ENCODE measurements around the gene RBP2.

The RBP2 gene

GRCh38 chr3:139455206-139455605, 21.1 kb downstream of the RBP2 start:
- H3K4me2 ChIP-seq (ENCODE audit: low read length), result no peak overlapping the region

GRCh38 chr3:139454346-139454745, 22.0 kb downstream of the RBP2 start:
- Histone ChIP-seq H3K27me3 (ENCODE audit: low read depth, low read length) (no peaks in the 10 kb centered on the region), H3K79me2 (ENCODE audit: low read length) (no peaks in the 10 kb centered on the region), H3K9me3 (ENCODE audit: insufficient read depth, low read length) (no peaks in the 10 kb centered on the region), H3K4me1 (ENCODE audit: low read length) (no peaks in the 10 kb centered on the region), H3K4me2 (ENCODE audit: low read length) (no peak overlapping the region), H3K4me3 (ENCODE audit: low read length) (no peak overlapping the region), H3K9ac (ENCODE audit: low read length) (no peak overlapping the region), H3K27ac (ENCODE audit: low read length) (no peak overlapping the region), H2AFZ (ENCODE audit: low read depth, low read length) (no peak overlapping the region), H3K36me3 (replicated peaks; ENCODE audit: low read depth, low read length) (no peaks in the 10 kb centered on the region), H4K20me1 (ENCODE audit: insufficient read depth, low read length) (no peaks in the 10 kb centered on the region)
- no peak for TF ChIP-seq EZH2phosphoT487 (IDR thresholded peaks at IDR 0.05; ENCODE audit: low read depth)
- no peak for TF ChIP-seq CTCF (IDR thresholded peaks at IDR 0.05; ENCODE audit: low read depth, low read length)

More at GRCh38 chr3:139455206-139455605, 21.1 kb downstream of the RBP2 start:
- no peaks in the 10 kb centered on the region for H3K36me3 ChIP-seq (replicated peaks; ENCODE audit: low read depth, low read length)
- H4K20me1 ChIP-seq (ENCODE audit: insufficient read depth, low read length), result no peaks in the 10 kb centered on the region
- no peak overlapping the region for H2AFZ ChIP-seq (ENCODE audit: low read depth, low read length)
- no peaks in the 10 kb centered on the region for H3K4me1 ChIP-seq (ENCODE audit: low read length)
- no peak for TF ChIP-seq EZH2phosphoT487 (IDR thresholded peaks at IDR 0.05; ENCODE audit: low read depth)
- TF ChIP-seq CTCF (IDR thresholded peaks at IDR 0.05; ENCODE audit: low read depth, low read length), result no peak
- no peaks in the 10 kb centered on the region for H3K27me3 ChIP-seq (ENCODE audit: low read depth, low read length)
- no peak overlapping the region for H3K4me3 ChIP-seq (ENCODE audit: low read length)
- no peaks in the 10 kb centered on the region for H3K79me2 ChIP-seq (ENCODE audit: low read length)
- no peak overlapping the region for H3K9ac ChIP-seq (ENCODE audit: low read length)
- H3K27ac ChIP-seq (ENCODE audit: low read length), result no peak overlapping the region
- H3K9me3 ChIP-seq (ENCODE audit: insufficient read depth, low read length), result no peaks in the 10 kb centered on the region

GRCh38 chr3:139450159-139450558, 26.2 kb downstream of the RBP2 start:
- no peak overlapping the region for H2AFZ ChIP-seq (ENCODE audit: low read depth, low read length)
- H3K36me3 ChIP-seq (replicated peaks; ENCODE audit: low read depth, low read length), result no peaks in the 10 kb centered on the region
- H3K9ac ChIP-seq (ENCODE audit: low read length), result no peak overlapping the region
- no peaks in the 10 kb centered on the region for H3K79me2 ChIP-seq (ENCODE audit: low read length)
- H3K9me3 ChIP-seq (ENCODE audit: insufficient read depth, low read length), result no peaks in the 10 kb centered on the region
- H3K4me2 ChIP-seq (ENCODE audit: low read length), result no peak overlapping the region
- no peaks in the 10 kb centered on the region; the same call in 1 of the 2 replicates for H3K4me1 ChIP-seq (ENCODE audit: low read length)
- H3K27ac ChIP-seq (ENCODE audit: low read length), result no peak overlapping the region
- TF ChIP-seq CTCF (IDR thresholded peaks at IDR 0.05; ENCODE audit: low read depth, low read length), result no peak
- no peak for TF ChIP-seq EZH2phosphoT487 (IDR thresholded peaks at IDR 0.05; ENCODE audit: low read depth)
- no peaks in the 10 kb centered on the region for H4K20me1 ChIP-seq (ENCODE audit: insufficient read depth, low read length)
- H3K4me3 ChIP-seq (ENCODE audit: low read length), result no peak overlapping the region
- no peaks in the 10 kb centered on the region for H3K27me3 ChIP-seq (ENCODE audit: low read depth, low read length)

- no peaks in the 10 kb centered on the region for H3K36me3 ChIP-seq (replicated peaks; ENCODE audit: low read depth, low read length)
- no peaks in the 10 kb centered on the region for H3K27me3 ChIP-seq (ENCODE audit: low read depth, low read length)
- H3K9ac ChIP-seq (ENCODE audit: low read length), result no peak overlapping the region
- H3K9me3 ChIP-seq (ENCODE audit: insufficient read depth, low read length), result no peaks in the 10 kb centered on the region
- H3K4me3 ChIP-seq (ENCODE audit: low read length), result no peak overlapping the region
- no peak for TF ChIP-seq CTCF (IDR thresholded peaks at IDR 0.05; ENCODE audit: low read depth, low read length)
- TF ChIP-seq EZH2phosphoT487 (IDR thresholded peaks at IDR 0.05; ENCODE audit: low read depth), result no peak
- H2AFZ ChIP-seq (ENCODE audit: low read depth, low read length), result no peak overlapping the region
- no peaks in the 10 kb centered on the region for H4K20me1 ChIP-seq (ENCODE audit: insufficient read depth, low read length)
- no peak overlapping the region for H3K27ac ChIP-seq (ENCODE audit: low read length)
- H3K79me2 ChIP-seq (ENCODE audit: low read length), result no peaks in the 10 kb centered on the region
- H3K4me2 ChIP-seq (ENCODE audit: low read length), result no peak overlapping the region
- no peaks in the 10 kb centered on the region; the same call in 1 of the 2 replicates for H3K4me1 ChIP-seq (ENCODE audit: low read length)
These were observed 26.8 kb downstream of the RBP2 start for GRCh38 chr3:139449566-139449965.

Measured in OCI-LY3 (cell line).